ENCODE results near the gene GNG7.
"Not testable (repeated sequence)": the region's sequence is repeated elsewhere in the genome, so short reads cannot be mapped to it uniquely, and the experiment has no call there.

GNG7 gene

GRCh38 chr19:2529473-2529918, 173.0 kb downstream of the GNG7 start:
- DNase-seq = no peak

DNA sequence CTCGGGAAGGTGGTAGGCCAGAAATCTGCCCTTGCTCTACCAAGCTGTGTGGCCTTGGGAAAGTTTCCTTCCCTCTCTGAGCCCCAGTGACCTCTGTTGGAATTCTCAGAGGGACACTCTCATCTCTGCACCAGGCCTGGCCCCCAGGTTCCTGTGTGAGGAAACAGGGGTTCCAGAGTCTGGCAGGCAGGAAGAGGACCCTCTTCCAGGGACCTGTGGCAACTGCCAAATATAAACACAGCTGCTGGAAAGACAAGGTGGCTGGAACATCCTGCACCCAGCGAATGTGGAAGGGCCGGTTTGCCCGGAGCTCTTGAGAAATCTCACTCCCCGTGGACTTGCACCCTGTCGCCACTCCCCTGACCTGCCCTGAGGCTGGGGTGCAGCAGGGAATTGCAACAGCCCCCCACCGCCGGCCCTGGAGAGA, 173.8 kb downstream of the GNG7 start:
- no peak for DNase-seq

DNA sequence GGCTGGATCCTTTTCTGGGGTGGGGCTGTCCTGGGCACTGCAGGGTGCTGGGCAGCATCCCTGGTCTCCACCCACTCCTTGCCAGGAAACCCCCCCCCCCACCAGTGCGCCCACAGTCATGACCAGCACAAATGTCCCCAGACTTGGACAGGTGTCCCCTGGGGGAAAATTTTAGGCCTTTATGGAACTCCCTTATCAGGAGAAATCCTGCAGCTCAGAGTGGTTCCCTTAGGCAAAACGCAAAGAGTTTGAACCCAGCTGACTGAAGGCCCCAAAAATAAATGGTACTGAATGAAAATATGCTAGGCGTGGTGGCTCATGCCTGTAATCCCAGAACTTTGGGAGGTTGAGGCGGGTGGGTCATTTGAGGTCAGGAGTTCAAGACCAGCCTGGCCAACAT, 174.8 kb downstream of the GNG7 start:
- DNase-seq = no peak

GRCh38 chr19:2527171-2527570, 175.3 kb downstream of the GNG7 start:
- DNase-seq = no peak

GRCh38 chr19:2524840-2525723, 177.4 kb downstream of the GNG7 start:
- no peak for DNase-seq

DNA sequence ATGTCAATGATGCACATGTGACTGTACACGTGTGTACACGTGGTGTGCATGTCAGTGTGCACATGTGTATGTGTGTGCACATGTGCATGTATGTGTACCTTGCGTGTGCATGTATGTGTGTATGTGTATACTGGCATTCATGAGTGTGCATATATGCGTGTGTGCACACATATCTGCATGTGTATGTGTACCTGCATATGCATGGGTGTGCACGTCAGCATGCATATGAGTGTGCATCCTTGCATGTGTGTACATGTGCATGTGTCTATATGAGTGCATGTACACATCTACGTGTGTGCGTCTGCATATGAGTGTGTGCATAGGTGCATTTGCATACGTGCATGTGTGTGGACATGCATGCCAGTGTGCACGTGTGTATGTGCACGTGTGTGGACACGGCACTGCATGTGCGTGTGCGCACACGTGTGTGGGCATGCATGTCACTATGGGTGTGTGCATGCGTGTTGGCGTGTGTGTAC, 178.1 kb downstream of the GNG7 start:
- no peak for DNase-seq

DNA sequence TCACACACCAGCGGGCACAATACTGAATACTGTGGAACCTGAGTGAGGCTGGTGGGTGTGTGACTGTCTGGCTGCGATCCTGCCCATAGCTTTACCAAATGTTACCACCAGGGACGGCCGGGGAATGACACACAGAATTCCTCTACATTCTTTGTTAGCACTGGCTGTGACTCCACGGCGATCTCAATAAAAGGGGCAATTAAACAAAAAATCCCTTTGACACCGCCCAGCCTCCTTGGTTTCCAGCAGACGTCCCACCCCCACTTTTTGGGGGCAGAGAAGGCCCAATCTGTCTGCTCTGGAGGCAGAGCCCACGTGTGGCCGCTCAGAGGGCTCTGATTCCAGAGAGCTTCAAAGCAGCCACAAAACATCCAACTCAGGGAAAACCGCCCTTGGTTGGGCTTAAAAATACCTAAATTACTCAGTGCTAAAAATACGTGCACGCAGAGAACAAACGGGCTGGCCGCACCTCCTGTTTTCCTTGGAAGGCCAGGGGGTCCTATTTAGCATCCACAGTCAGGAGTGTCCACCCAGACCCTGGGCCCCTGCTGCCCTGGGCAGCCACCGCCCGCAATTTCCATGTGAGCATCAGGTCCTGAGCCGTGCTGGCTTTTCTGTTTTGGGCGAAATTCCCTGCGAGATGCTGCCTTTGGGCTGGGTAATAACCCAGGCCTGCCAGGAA, 178.7 kb downstream of the GNG7 start:
- DNase-seq = no peak

DNA sequence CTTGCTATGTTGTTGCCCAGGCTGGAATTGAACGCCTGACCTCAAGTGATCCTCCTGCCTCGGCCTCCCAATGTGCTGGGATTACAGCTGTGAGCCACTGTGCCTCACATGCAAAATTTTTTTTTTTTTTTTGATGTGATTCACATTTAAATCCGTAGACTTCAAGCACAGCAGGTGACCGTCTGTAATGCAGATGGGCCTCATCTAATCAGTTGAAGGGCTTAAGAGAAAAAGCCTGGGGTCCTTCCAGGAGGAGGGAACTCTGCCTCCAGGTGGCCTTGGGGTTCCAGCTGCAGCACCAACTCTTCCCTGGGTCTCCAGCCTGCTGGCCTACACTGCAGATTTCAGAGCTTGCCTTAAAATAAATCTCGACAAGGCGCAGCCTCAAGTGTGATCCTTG, 183.0 kb downstream of the GNG7 start:
- no peak for DNase-seq

- DNase-seq = not testable (repeated sequence)
Measured at GRCh38 chr19:2518856-2519255, 183.6 kb downstream of the GNG7 start.

DNA sequence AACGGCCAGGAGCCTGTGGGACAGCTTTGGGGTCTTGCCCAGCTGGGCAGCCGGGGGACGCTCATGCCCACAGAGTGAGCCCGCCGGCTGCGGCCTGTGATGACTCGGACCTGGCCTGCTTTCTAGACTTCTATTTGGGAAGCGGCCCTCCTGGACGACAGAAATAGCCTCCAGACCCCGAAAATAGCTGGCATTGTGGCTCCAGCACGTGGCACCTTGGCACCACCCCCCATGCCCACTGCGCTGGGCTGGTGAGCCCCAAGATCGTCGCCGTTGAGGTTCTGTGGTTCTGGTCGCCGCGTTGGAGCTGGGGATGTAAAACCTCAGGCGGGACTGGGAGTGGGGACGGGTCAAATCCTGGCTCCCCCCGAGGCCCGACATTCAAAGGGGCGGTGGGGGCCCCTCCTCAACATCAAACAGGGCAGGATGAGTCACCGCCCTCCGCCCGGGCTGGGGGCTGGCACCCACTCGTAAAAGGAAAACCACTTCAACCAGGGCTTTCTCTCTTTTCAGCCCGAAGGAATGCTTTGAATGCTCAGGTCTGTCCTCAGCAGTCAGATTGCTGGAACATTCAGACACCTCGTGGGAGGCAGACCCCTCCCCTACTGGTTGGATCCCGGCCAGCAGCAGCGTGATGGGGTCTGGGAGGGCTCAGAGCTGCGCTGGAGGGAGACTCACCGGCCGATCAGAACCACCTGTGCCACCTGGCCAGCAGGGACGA, 184.5 kb downstream of the GNG7 start:
- peak; percentile 14 to 19 for DNase-seq

GRCh38 chr19:2516727-2517126, 185.8 kb downstream of the GNG7 start:
- no peak for DNase-seq

GRCh38 chr19:2514981-2515518, 187.4 kb downstream of the GNG7 start:
- DNase-seq = no peak

DNA sequence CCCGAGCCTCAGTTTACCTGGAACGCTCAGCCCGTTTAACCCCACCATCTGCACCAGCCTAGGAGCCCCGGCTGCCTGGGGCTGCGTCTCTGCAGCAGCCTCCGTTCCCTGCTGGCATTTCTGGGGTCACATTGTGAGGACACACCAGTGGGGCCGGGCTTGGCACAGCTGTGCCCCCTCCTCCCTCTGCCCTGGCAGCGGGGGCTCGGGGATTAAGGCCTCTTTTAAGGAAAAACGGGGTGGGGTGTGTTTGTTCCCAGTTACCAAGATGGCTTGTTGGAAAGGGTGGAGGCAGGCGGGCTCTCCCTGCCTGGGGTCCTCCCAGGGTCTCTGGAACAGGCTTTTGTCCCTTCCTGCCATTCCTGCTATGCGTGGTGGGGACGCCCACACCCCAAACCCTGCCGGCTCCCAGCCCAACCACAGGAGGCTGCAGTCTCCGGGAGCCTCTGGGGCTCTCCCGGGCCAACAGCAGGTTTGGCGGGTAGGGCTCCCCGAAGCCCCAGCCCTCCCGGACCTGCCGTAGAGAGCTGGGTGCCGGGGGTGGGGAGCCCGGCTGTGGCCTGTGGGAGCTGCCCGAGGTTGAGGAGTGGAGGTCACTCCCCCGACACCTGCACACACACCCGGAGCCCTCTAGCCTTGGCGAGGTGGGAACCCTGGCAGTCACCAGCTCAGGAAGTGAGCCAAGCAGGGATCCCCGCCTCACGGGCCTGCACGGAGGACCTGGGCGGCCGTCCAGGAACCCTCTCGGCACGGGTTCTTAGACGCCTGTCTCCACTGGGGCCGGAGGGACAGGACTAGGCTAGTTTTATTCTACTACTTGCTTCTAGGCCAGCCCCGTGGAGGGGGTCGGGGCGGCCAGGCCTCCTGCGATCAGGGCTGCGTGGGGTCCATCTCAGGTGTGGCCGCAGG, 189.7 kb downstream of the GNG7 start:
- no peak for DNase-seq

DNA sequence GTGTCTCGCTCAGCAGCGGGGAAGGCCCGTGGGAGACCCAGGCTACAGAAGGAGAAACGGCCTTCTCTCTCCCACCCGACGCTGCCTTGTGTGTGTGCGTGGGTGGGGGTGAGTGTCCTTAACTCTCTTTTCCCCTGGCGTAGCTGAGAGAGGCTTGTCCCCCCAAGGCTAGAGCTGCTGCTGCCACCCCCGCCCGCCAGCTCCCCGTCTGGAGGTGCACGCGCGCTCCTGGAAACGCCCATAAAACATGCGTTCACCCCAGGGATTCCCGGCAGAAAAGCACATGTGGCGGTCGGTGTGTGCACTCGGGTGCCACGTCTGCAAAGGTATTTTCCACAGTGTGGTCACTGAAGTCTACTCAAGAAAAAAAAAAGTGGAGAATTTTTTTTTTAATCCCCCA, 190.5 kb downstream of the GNG7 start:
- DNase-seq = no peak

- no peak for DNase-seq
Measured at GRCh38 chr19:2511570-2511969, 190.9 kb downstream of the GNG7 start.

DNA sequence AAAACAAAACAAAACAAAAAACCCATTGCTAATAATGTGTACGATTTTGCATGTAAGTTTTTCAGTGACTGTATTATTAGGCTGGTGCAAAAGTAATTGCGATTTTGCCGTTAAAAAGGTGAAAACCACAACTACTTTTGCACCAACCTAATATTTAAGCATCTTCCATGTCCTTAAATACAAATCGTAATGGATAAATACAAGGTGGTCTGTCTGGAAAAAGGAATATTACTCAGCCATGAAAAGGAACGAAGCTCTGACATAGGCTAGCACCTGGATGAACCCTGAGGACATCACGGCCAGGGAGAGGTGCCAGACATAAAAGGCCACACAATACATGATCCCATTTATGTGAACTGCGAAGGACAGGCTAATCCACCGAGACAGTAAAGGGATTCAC, 193.4 kb downstream of the GNG7 start:
- DNase-seq = no peak

DNA sequence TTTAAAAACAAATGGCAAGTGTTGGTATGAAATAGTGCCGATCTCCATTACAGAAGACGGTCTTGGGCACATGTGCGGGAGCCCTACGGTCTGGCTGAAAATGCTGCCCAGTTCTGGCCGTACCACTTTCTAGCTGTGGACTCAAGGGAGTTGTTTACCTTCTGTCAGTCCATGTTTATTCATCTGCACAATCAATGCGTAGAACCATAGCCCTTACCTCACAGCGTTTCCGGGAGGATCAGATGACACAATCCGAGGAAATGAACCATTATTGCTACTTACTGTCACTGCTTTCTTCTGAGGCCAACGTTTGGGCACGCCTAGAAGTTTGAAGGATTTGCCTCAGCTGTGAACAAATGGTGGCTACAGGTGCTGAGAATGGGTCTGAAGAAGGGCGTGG, 195.4 kb downstream of the GNG7 start:
- peak in 1 of 2 experiments; percentile 13 for DNase-seq

DNA sequence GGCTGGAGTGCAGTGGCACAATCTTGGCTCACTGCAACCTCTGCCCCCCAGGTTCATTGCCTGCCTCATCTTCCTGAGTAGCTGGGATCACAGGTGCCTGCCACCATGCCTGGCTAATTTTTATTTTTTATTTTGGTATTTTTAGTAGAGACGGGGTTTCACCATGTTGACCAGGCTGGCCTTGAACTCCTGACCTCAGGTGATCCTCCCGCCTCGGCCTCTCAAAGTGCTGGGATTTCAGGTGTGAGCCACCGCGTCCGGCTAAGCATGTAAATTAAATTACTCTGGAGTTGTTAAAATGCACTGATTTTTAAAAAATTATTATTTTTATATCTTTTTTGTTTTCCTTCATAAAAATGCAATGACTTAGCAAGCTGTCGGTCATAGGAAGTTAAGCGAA, 195.8 kb downstream of the GNG7 start:
- not testable (repeated sequence) for DNase-seq

GRCh38 chr19:2503521-2504109, 198.9 kb downstream of the GNG7 start:
- peak; percentile 66 to 68 for DNase-seq

GRCh38 chr19:2500841-2501261, 201.6 kb downstream of the GNG7 start:
- no peak for DNase-seq

GRCh38 chr19:2500156-2500555, 202.3 kb downstream of the GNG7 start:
- DNase-seq = no peak

- no peak for DNase-seq
Measured at GRCh38 chr19:2497186-2497585, 205.3 kb downstream of the GNG7 start.
